GM18870 (cell line): ENCODE measurements around the gene STEAP1B.
"Not testable (repeated sequence)": the region's sequence is repeated elsewhere in the genome, so short reads cannot be mapped to it uniquely, and the experiment has no call there.

Experiments used
- ATAC-seq: cut with Tn5 transposase; IDR thresholded peaks from one replicate; pipeline ENCODE4 v1.9.1; 2021; ENCODE audit warnings: moderate library complexity; ENCODE audit not compliant: unreplicated experiment

The STEAP1B gene

GRCh38 chr7:22499888-22500689 is at the start of gene STEAP1B:
STEAP1B (minus strand) TSS chr7:22500188; CDS start chr7:22494855, 5,333 bp downstream.
- ATAC-seq = peak; percentile 95

GRCh38 chr7:22549051-22549450 is 49.1 kb upstream of the STEAP1B start:
- ATAC-seq = no peak

GRCh38 chr7:22548313-22548712 is 48.3 kb upstream of the STEAP1B start:
- ATAC-seq = no peak

GRCh38 chr7:22546769-22547168 is 46.8 kb upstream of the STEAP1B start:
- ATAC-seq = no peak

DNA sequence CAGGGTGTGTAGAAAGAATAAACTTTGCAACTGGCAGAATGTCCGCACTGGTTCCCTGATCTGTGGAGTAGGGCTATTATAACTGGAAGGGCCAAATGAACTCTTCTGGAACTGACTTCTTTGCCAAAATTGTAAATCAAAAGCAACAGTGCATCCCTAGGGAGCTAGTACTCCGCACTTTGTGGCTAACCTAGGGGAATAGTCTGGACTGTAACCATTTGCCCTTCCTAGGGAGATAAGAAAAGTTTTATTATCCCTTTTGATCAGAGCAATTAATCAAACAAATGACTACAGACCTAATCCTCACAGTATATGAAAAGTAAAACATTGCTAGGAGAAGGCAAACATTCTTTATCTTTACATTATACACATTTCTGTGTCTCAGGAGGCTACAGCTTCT is 45.5 kb upstream of the STEAP1B start:
- ATAC-seq = no peak

DNA sequence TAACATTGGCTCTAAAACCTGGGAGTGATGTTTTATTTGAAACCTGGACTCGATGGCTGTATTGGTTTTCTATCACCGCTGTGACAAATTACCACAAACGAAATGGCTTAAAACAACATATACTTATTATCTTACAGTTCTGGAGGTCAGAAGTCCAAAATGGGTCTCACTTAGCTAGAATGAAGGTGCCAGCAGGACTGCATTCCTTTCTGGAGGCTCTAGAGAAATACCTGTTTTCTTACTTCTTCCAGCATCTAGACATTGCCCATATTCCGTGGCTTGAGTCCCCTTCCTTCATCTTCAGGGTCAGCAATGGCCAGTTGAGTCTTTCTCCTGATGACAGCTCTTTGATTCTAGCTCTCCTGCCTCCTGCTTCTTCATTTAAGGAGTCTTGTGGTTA is 44.3 kb upstream of the STEAP1B start:
- ATAC-seq = no peak

GRCh38 chr7:22543169-22543568 is 43.2 kb upstream of the STEAP1B start:
- no peak for ATAC-seq

DNA sequence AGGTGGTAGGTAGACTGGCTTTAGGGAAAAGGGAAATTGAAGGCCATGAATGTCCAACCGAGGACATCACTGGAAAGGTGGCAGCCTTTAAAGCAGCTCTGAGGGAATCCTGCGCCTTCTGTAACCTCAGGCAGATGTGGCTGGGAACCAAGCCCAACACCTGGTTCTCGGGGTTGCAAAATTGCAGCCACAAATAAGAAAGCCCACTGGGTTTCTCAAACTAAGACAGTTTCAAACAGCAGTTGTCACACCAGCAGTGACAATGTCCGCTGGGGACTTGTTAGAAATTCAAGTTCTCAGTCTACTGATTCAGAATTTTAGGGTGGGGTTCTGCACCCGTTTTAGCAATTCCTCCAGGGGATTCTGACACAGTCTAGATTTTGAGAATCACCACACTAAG is 42.7 kb upstream of the STEAP1B start:
- no peak for ATAC-seq

- ATAC-seq = no peak
Observed at GRCh38 chr7:22542254-22542653, 42.3 kb upstream of the STEAP1B start.

DNA sequence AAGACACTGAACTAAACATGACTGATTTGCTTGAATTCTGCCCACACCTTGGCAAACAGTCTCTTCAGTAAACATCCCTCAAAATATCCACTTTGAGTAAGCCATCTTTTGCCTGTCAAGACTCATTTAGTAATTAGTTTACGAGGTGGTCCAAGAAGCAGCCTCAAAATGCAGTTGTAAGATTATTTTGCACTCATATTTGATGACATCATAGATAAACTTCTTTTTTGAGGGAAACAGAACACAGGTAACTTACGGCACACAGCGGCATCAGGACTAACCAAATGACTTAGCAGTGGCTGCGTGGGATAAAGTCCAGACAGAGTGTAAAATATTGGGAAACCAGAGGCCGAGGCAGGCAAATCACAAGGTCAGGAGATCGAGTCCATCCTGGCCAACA is 41.8 kb upstream of the STEAP1B start:
- no peak for ATAC-seq

- not testable (repeated sequence) for ATAC-seq
Observed at GRCh38 chr7:22528537-22528936, 28.5 kb upstream of the STEAP1B start.

DNA sequence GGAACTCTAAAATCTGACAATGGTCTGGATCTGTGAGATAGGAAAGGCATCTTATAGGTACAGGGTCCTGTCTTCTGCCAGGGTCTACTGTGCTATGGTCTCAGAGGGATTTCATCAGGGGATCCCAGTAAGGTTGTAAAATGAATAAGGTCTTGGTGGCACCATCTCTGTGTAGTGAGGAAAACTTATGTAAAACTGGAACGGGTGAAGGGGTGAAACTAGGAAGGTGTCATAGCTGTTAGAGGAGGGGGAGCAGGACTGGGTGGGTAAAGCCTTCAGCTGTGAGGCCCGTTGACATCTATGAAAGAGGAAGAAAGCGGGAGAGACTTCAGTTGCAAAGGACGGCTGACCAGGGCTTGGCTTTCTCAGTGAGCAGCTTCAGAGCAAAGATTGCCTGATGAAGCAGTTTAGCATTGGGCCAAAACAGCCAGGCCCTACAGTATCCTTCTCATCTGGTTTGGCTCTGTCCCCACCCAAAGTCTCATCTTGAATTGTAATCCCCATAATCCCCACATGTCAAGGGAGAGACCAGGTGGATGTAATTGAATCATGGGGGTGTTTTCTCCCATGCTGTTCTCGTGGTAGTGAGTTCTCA is 24.5 kb upstream of the STEAP1B start:
- ATAC-seq = not testable (repeated sequence)

GRCh38 chr7:22523478-22524352 is 23.7 kb upstream of the STEAP1B start:
- ATAC-seq = not testable (repeated sequence)

DNA sequence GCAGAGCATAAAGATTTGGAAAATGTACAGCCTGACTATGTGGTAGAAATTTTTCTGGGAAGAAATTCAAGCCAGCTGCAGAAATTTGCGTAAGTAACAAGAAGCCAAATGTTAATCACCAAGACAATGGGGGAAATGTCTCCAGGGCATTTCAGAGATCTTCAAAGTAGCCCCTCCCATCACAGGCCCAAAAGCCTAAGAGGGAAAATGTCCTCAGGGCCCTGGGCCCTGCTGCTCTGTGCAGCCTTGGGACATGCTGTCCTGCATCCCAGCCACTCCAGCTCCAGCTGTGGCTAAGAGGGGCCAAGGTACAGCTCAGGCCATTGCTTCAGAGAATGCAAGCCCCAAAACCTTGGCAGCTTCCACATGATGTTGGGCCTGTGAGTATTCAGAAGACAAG is 19.6 kb upstream of the STEAP1B start:
- ATAC-seq = not testable (repeated sequence)

DNA sequence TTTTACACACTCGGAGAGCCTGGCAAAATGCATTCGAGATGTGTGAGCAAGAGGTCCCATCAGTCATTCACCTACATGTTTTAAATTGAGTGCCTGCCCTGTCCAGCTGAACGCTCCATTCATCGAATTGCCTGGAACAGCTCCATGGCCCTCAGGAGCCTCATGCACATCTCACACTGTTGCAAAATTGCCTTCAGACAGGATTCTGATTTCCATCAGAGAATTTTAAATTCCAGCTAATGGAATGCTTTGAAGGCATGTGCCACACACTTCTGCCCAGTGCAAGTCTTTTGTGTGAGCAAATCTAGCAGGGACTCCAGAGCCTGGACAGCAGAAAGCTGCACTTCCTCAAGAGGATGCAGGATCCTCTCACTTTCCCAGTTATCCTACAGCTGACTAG is 17.0 kb upstream of the STEAP1B start:
- not testable (repeated sequence) for ATAC-seq

DNA sequence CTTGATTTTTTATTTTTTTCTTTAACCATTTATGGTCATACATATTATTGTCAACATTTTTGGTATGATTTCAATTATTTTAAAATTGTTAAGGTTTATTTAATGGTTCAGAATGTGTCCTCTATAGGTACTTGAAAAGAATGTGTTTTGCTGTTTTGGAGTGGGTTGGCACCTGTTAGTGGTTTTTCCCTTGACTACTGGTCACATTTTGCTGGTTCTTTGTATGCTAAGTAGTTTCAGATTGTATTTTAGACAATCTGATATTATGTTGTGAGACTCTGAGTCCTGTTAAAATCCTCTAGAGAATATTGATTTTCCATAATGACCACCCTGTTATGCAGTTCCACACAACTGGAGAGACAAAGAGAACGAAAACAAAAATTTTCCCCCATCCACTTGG is 15.0 kb upstream of the STEAP1B start:
- ATAC-seq = not testable (repeated sequence)

DNA sequence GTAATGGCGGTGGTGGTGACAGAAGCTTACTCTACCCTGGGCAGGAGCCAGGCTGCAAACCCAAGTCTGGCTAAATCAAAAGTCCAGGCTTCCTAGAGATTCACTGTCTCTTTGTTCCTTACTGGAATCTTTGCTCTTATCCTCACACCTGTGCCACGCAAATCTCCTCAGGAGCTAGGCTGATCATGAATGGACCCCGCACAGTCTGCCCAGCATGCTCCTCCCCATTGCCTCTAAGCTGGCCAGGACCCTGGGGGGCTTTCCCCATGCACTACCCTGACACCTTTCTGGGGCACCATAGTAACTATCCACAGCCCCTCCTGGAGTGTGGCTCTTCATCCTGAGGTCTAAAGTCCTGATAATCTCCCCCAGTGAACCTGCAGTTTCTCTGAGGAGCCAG is 7.3 kb upstream of the STEAP1B start:
- not testable (repeated sequence) for ATAC-seq

DNA sequence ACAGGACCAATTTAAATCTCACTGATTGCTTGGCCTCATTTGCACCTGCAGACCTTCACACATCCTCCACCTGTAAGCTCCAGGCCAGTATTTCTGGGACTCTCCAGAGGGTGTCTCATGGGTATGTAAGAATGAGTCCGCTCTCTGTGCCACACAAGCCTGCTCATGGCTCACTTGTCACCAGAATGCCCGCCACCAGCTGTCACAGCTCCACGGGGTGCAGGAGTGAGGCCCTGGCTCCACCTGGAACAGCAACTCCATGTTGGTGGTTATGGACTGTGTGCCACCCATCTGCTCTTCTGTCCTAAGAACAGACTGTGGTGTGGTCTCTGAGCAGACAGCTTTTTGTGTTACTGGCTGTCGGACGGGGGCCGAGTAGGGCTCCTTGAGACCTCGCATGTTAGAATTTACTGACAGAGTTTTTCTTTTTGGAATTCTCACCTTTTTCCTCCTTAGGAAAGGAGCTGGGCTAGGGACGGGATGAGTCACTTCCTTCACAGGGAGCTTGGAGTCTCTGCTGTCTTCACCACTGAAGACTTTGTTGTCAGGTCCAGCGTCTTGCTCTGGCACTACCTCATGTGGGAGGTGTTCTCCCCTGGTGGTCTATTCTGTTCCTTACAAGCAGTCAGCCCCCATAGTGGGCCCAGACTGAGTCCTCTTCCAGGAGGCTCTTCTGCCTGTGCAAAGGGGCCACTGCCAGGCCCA is 6.5 kb upstream of the STEAP1B start:
- not testable (repeated sequence) for ATAC-seq

DNA sequence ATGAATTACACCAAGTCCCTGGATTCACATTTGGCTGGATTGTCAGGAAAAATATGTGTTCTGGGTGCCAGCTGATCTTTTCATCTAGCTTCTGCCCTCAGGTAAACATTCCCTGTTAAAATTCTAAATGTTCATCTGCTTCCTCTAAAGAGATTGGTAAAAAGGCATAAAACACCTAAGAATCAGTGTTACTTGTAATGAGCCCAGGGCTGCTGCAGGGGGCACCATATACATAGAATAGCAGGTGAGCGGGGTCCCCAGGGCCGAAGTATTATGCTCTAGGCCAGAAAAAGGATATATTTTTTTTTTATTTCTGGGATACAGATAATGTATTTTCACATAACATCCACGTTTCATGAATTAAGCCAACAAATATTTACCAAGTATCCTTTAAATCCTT is 4.5 kb upstream of the STEAP1B start:
- not testable (repeated sequence) for ATAC-seq

- ATAC-seq = not testable (repeated sequence)
Observed at GRCh38 chr7:22502104-22502503, 2.1 kb upstream of the STEAP1B start.

- not testable (repeated sequence) for ATAC-seq
Observed at GRCh38 chr7:22501336-22501735, 1.3 kb upstream of the STEAP1B start.
